ENCODE measurements around the gene CORO7. TPM values are rescaled to one million over a fixed set of nuclear protein-coding genes. Genes with fewer than 3 reads are reported as not detected.

The CORO7 gene
- total and polyA plus RNA-seq, 10 donors: 29.7 to 177 (median 117) TPM

DNA sequence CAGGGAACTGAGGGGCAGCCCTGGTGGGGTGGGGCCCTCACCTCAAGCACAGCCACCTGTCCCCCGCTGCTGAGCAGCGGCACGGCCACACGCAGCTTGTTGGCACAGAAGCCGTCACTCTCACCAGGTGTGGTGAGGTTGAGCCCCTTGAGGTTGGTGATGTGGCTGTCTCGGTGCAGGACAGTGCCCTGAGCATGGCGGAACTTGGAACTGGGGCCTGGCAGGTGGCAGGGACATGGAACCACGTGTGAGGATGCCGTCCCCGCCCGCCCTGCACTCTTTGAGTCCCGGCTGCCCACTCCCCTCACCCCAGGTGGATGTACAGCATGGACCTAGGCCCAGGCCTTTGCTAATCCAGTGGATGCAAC, 54.5 kb downstream of the CORO7 start:
- Histone ChIP-seq H3K4me3 (no peak overlapping the region), H3K27me3 (replicated peaks in 1 of 7) (no peaks in the 10 kb centered on the region), H3K36me3 (peaks cover 0 to 100% (median 69%) of the 10 kb centered on the region in 6 donors), H3K9me3 (no peaks in the 10 kb centered on the region), H3K4me1 (peaks cover 0 to 42% (median 19%) of the 10 kb centered on the region in 6 donors), H3K27ac (no peak overlapping the region)
- whole genome bisulfite sequencing, 5 donors: 77 to 95% (median 90%) methylated on average over 5 to 12 of the region's 12 CpGs
- DNase-seq: peak; percentile 58
- intact Hi-C loops (cut with DNase I; ENCODE audit: low total_unique reads): no loop called here
- peak in 1 of 3 donors; percentile 5 for TF ChIP-seq POLR2AphosphoS5 (IDR thresholded peaks at IDR 0.05)
- no peak for TF ChIP-seq POLR2A (IDR thresholded peaks at IDR 0.05)
- TF ChIP-seq, protein P1, sequence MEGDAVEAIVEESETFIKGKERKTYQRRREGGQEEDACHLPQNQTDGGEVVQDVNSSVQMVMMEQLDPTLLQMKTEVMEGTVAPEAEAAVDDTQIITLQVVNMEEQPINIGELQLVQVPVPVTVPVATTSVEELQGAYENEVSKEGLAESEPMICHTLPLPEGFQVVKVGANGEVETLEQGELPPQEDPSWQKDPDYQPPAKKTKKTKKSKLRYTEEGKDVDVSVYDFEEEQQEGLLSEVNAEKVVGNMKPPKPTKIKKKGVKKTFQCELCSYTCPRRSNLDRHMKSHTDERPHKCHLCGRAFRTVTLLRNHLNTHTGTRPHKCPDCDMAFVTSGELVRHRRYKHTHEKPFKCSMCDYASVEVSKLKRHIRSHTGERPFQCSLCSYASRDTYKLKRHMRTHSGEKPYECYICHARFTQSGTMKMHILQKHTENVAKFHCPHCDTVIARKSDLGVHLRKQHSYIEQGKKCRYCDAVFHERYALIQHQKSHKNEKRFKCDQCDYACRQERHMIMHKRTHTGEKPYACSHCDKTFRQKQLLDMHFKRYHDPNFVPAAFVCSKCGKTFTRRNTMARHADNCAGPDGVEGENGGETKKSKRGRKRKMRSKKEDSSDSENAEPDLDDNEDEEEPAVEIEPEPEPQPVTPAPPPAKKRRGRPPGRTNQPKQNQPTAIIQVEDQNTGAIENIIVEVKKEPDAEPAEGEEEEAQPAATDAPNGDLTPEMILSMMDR (IDR thresholded peaks at IDR 0.05 in 8 of 11, conservative IDR thresholded peaks at IDR 0.05 in 3 of 11): no peak

DNA sequence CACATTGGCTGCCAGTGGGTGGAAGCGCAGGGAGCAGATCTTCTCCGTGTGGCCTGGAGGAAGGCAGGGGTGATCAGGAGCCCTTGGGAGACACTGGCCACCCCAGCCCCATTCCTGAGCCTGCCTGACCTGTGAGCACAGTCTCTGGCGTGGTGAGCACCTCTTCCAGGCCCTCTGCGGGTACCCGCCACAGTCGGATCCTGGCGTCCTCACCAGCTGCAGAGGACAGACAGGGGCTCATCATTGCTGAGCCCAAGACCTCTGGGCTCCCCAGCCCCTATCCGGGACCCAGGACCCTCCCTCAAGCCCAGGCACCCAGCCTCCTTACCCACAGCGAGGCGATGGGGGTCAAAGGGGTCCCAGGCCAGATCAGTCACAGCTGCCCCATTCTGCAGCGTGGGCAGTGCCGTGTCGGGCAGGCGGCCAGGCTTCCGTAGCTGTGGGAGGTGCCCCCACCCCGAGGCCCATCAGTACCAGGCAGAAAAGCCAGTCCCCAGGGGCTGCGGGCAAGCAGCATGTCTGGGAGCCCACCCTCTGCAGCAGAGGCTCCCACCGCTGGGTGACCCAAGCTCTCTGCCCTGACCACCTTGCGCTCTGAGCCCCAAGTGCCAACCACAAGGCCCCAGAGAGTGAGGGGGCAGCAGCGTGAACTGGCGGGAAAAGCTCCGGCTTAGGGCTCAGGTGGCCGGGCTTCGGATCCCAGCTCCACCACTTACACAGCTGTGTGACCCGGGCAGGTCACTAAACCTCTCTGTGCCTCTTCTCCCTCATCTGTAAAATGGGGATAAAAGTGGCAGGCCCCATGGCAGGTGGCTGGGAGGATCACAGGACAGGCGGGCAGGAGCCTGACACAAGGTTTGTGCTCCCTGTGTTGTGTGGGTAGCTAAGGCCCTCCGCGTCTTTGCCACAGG, 55.1 kb downstream of the CORO7 start:
- DNase-seq: peak; percentile 68
- Histone ChIP-seq H3K4me3 (no peak overlapping the region), H3K27ac (no peak overlapping the region), H3K27me3 (replicated peaks in 1 of 7) (no peaks in the 10 kb centered on the region), H3K36me3 (peaks cover 0 to 100% (median 72%) of the 10 kb centered on the region in 6 donors), H3K9me3 (no peaks in the 10 kb centered on the region), H3K4me1 (peaks cover 0 to 38% (median 19%) of the 10 kb centered on the region in 6 donors)
- intact Hi-C loops (cut with DNase I; ENCODE audit: low total_unique reads): no loop called here
- 94 to 97% (median 95%) methylated on average over 19 to 28 of the region's 28 CpGs for WGBS, 5 donors
- TF ChIP-seq, protein P1 (IDR thresholded peaks at IDR 0.05 in 8 of 11, conservative IDR thresholded peaks at IDR 0.05 in 3 of 11): no peak
- peak in 1 of 3 donors; percentile 24 for TF ChIP-seq POLR2AphosphoS5 (IDR thresholded peaks at IDR 0.05)

DNA sequence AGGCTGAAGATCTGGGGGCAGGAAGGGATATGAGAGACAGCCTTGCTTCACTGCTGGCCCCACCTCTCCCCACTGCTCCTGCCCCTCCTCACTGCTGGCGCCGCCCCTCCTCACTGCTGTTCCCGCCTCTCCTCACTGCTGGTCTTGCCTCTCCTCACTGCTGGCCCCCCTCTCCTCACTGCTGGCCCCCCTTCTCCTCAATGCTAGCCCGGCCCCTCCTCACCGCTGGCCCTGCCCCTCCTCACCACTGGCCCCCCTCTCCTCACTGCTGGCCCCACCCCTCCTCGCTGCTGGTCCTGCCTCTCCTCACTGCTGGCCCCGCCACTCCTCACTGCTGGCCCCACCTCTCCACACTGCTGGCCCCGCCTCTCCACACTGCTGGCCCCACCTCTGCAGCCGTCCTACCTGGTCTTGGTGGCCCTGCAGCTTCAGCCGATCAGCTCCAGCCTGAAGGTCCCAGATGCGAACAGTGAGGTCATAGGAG, 55.8 kb downstream of the CORO7 start:
- no peak for DNase-seq
- WGBS, 5 donors: 85 to 93% (median 87%) methylated on average over 10 to 11 of the region's 11 CpGs
- no peaks in the 10 kb centered on the region for H3K27me3 ChIP-seq (replicated peaks in 1 of 7)
- no peak overlapping the region for H3K4me3 ChIP-seq
- no peaks in the 10 kb centered on the region for H3K9me3 ChIP-seq
- H3K36me3 ChIP-seq: peaks cover 0 to 100% (median 76%) of the 10 kb centered on the region in 6 donors
- no peak for TF ChIP-seq POLR2AphosphoS5 (IDR thresholded peaks at IDR 0.05)
- no peak for TF ChIP-seq POLR2A (IDR thresholded peaks at IDR 0.05)
- TF ChIP-seq, protein P1 (IDR thresholded peaks at IDR 0.05 in 8 of 11, conservative IDR thresholded peaks at IDR 0.05 in 3 of 11): no peak
- peak overlapping the region in 1 of 8 donors; percentile 18 for H3K27ac ChIP-seq
- intact Hi-C loops (cut with DNase I; ENCODE audit: low total_unique reads): no loop called here
- H3K4me1 ChIP-seq: peaks cover 0 to 31% (median 16%) of the 10 kb centered on the region in 6 donors

DNA sequence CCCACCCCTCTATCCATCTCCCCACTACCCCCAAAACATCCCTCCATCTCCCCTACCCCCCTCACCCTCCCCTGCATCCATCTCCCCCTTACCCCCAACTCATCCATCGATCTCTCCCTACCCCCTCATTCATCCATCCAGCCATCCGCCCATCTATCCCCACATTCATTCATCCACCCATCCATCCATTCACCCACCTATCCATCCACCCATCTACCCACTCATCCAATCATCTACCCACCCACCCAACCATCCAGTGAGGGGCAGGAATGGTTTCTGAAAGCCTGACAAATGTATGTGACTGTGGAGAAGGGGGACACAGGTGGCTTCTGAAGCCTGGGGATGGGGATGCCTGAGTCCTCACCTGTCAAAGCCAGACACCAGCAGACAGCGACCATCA, 56.5 kb downstream of the CORO7 start:
- Histone ChIP-seq H3K4me1 (peaks cover 0 to 25% (median 9%) of the 10 kb centered on the region in 6 donors), H3K9me3 (no peaks in the 10 kb centered on the region), H3K4me3 (no peak overlapping the region), H3K36me3 (peaks cover 1 to 100% (median 74%) of the 10 kb centered on the region in 6 donors), H3K27me3 (replicated peaks in 1 of 7) (no peaks in the 10 kb centered on the region), H3K27ac (peak overlapping the region in 1 of 8 donors; percentile 18)
- intact Hi-C loops (cut with DNase I; ENCODE audit: low total_unique reads): loop anchor here (5.0 kb wide), 1 partner anchor 42 kb away; no protein-coding TSS in a partner anchor
- no peak for DNase-seq
- WGBS, 5 donors: 88 to 97% (median 95%) methylated on average over 3 of the region's 3 CpGs
- TF ChIP-seq POLR2AphosphoS5 (IDR thresholded peaks at IDR 0.05) (no peak), POLR2A (IDR thresholded peaks at IDR 0.05) (no peak)
- TF ChIP-seq, protein P1 (IDR thresholded peaks at IDR 0.05 in 8 of 11, conservative IDR thresholded peaks at IDR 0.05 in 3 of 11): no peak
